HepG2 (cell line): Measurements from ENCODE around the gene RAB1B. TPM values are rescaled to one million over a fixed set of nuclear protein-coding genes. Genes with fewer than 3 reads are reported as not detected.

Experiments used
- AGO2 ChIP-seq: fragments of 200-400 bp; formaldehyde crosslinking; optimal IDR thresholded peaks from 2 replicates; pipeline ENCODE3; 2017; ENCODE audit warnings: mild to moderate bottlenecking, low read depth, low read length, moderate library complexity
- ATRX ChIP-seq: sonication (generic); formaldehyde crosslinking; IDR thresholded peaks from 2 replicates; pipeline ENCODE4 v1.4.0; 2020; ENCODE audit warnings: missing genetic modification reagents, borderline replicate concordance
- CENPT ChIP-seq: sonication (generic); formaldehyde crosslinking; IDR thresholded peaks from 2 replicates; pipeline ENCODE4 v1.8.0; 2022; ENCODE audit warnings: low read depth, mild to moderate bottlenecking, moderate library complexity, missing genetic modification reagents
- ERF ChIP-seq: IDR thresholded peaks from 2 replicates; pipeline ENCODE4 v1.6.1; 2018; ENCODE audit warnings: missing biosample characterization, missing genetic modification reagents
- GRHL1 ChIP-seq: sonication (generic); formaldehyde crosslinking; conservative IDR thresholded peaks from 2 replicates; pipeline ENCODE4 v1.8.0; 2022; ENCODE audit warnings: missing genetic modification reagents
- IRF2 ChIP-seq: IDR thresholded peaks from 2 replicates; pipeline ENCODE4 v1.6.1; 2018; ENCODE audit warnings: missing genetic modification reagents, missing compliant biosample characterization
- KLF13 ChIP-seq: sonication (generic); formaldehyde crosslinking; IDR thresholded peaks from 2 replicates; pipeline ENCODE4 v1.4.0; 2020; ENCODE audit warnings: mild to moderate bottlenecking, missing genetic modification reagents
- MATR3 ChIP-seq: sonication (generic); formaldehyde crosslinking; IDR thresholded peaks from 2 replicates; pipeline ENCODE4 v1.4.0; 2020; ENCODE audit warnings: missing genetic modification reagents
- MYNN ChIP-seq: sonication (generic); formaldehyde crosslinking; IDR thresholded peaks from 2 replicates; pipeline ENCODE4 v1.4.0; 2020; ENCODE audit warnings: mild to moderate bottlenecking, low read depth, missing genetic modification reagents
- ONECUT2 ChIP-seq: sonication (generic); formaldehyde crosslinking; IDR thresholded peaks from 2 replicates; pipeline ENCODE4 v1.4.0; 2020; ENCODE audit warnings: missing genetic modification reagents
- PHF5A ChIP-seq: IDR thresholded peaks from one replicate; pipeline ENCODE4 v1.6.1; 2018; ENCODE audit warnings: low read depth, missing genetic modification reagents; ENCODE audit not compliant: unreplicated experiment
- PITX1 ChIP-seq: sonication (generic); formaldehyde crosslinking; IDR thresholded peaks from 2 replicates; pipeline ENCODE4 v1.5.1; 2020; ENCODE audit warnings: mild to moderate bottlenecking, missing genetic modification reagents
- POGZ ChIP-seq: sonication (generic); formaldehyde crosslinking; IDR thresholded peaks from 2 replicates; pipeline ENCODE4 v1.4.0; 2020; ENCODE audit warnings: mild to moderate bottlenecking, missing genetic modification reagents
- PPARG ChIP-seq: conservative IDR thresholded peaks from 2 replicates; pipeline ENCODE4 v1.6.1; 2016; ENCODE audit warnings: missing biosample characterization, missing genetic modification reagents
- RBM22 ChIP-seq: fragments of 200-400 bp; formaldehyde crosslinking; optimal IDR thresholded peaks from 2 replicates; pipeline ENCODE3; 2017; ENCODE audit warnings: mild to moderate bottlenecking, low read length, moderate library complexity
- TBX2 ChIP-seq: sonication (generic); formaldehyde crosslinking; IDR thresholded peaks from 2 replicates; pipeline ENCODE4 v1.5.0; 2020; ENCODE audit warnings: missing genetic modification reagents, mild to moderate bottlenecking, borderline replicate concordance
- ZFP1 ChIP-seq: IDR thresholded peaks from 2 replicates; pipeline ENCODE4 v1.6.1; 2016
- ZNF17 ChIP-seq: sonication (generic); formaldehyde crosslinking; IDR thresholded peaks from 2 replicates; pipeline ENCODE4 v1.5.0; 2020; ENCODE audit warnings: mild to moderate bottlenecking, missing genetic modification reagents
- ZNF605 ChIP-seq: sonication (generic); formaldehyde crosslinking; IDR thresholded peaks from 2 replicates; pipeline ENCODE4 v1.8.0; 2022; ENCODE audit warnings: mild to moderate bottlenecking, missing genetic modification reagents
- ZNF720 ChIP-seq: sonication (generic); formaldehyde crosslinking; IDR thresholded peaks from 2 replicates; pipeline ENCODE4 v1.4.0; 2020; ENCODE audit warnings: missing genetic modification reagents
- ZNF746 ChIP-seq: sonication (generic); formaldehyde crosslinking; IDR thresholded peaks from 2 replicates; pipeline ENCODE4 v1.8.0; 2022; ENCODE audit warnings: mild to moderate bottlenecking, missing genetic modification reagents
- polyA plus RNA-seq, 8 experiments: library from polyadenylated mRNA; depleted of rRNA in 3 of 8; stranded (reverse) in 7 of 8; unstranded in 1 of 8; fragments of >200 nt; fragmentation: Illumina TruSeq in 4 of 8; extraction: Trizol in 4 of 8; gene quantifications; 2 replicates each; pipeline versions ENCODE4 v1.2.1 to v1.2.3, GENCODE V29; 2011 to 2016; ENCODE audit warnings: low read depth in 4 of 8, missing spikeins in 1 of 8, mixed read lengths in 1 of 8; ENCODE audit not compliant: insufficient read depth in 1 of 8
- total RNA-seq, 5 experiments: library from RNA; depleted of rRNA; stranded (reverse); fragments of >200 nt; fragmentation: Illumina TruSeq; extraction: Trizol; gene quantifications; 2 replicates each; pipeline ENCODE4 v1.2.3, GENCODE V29; 2016; ENCODE audit warnings: low read depth in 1 of 5
- TF ChIP-seq, protein P1 (sequence below): IDR thresholded peaks from 2 replicates; pipeline ENCODE4 v1.6.1; 2016; ENCODE audit warnings: missing compliant biosample characterization, missing genetic modification reagents, borderline replicate concordance
- TF ChIP-seq, protein P2 (sequence below): sonication (generic); formaldehyde crosslinking; IDR thresholded peaks from 2 replicates; pipeline ENCODE4 v1.9.0; 2021; ENCODE audit warnings: missing genetic modification reagents, mild to moderate bottlenecking, borderline replicate concordance
- TF ChIP-seq, protein P3 (sequence below): sonication (generic); formaldehyde crosslinking; IDR thresholded peaks from 2 replicates; pipeline ENCODE4 v1.5.0; 2020; ENCODE audit warnings: missing genetic modification reagents

RAB1B gene
- total and polyA plus RNA-seq, 2 of the 13 experiments (the other 11 are each of a cell fraction or from before 2014, with no cell fraction given), result 77.9 to 87.9 TPM

- TF ChIP-seq GRHL1, result no peak
- no peak for TF ChIP-seq PPARG (CRISPR knock-in tag)
- peak; percentile 33; the same call in 1 of the 2 replicates for TF ChIP-seq TBX2
- TF ChIP-seq AGO2, result peak; percentile 95
- TF ChIP-seq ZFP1 (CRISPR knock-in tag), result no peak
- TF ChIP-seq, protein P1, sequence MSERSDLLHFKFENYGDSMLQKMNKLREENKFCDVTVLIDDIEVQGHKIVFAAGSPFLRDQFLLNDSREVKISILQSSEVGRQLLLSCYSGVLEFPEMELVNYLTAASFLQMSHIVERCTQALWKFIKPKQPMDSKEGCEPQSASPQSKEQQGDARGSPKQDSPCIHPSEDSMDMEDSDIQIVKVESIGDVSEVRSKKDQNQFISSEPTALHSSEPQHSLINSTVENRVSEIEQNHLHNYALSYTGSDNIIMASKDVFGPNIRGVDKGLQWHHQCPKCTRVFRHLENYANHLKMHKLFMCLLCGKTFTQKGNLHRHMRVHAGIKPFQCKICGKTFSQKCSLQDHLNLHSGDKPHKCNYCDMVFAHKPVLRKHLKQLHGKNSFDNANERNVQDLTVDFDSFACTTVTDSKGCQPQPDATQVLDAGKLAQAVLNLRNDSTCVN (CRISPR knock-in tag), result no peak
- peak; percentile 43; the same call in 1 of the 2 replicates for TF ChIP-seq CENPT
- TF ChIP-seq KLF13 (CRISPR knock-in tag), result no peak
- TF ChIP-seq PHF5A (CRISPR knock-in tag), result no peak
- TF ChIP-seq ZNF720 (CRISPR knock-in tag), result no peak
- no peak for TF ChIP-seq ERF (CRISPR knock-in tag)
- TF ChIP-seq RBM22, result peak; percentile 49
- TF ChIP-seq ONECUT2, result no peak
- TF ChIP-seq, protein P2, sequence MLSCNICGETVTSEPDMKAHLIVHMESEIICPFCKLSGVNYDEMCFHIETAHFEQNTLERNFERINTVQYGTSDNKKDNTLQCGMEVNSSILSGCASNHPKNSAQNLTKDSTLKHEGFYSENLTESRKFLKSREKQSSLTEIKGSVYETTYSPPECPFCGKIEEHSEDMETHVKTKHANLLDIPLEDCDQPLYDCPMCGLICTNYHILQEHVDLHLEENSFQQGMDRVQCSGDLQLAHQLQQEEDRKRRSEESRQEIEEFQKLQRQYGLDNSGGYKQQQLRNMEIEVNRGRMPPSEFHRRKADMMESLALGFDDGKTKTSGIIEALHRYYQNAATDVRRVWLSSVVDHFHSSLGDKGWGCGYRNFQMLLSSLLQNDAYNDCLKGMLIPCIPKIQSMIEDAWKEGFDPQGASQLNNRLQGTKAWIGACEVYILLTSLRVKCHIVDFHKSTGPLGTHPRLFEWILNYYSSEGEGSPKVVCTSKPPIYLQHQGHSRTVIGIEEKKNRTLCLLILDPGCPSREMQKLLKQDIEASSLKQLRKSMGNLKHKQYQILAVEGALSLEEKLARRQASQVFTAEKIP (CRISPR knock-in tag), result no peak
- no peak for TF ChIP-seq ATRX (CRISPR knock-in tag)
- no peak for TF ChIP-seq ZNF746 (CRISPR knock-in tag)
- TF ChIP-seq, protein P3, sequence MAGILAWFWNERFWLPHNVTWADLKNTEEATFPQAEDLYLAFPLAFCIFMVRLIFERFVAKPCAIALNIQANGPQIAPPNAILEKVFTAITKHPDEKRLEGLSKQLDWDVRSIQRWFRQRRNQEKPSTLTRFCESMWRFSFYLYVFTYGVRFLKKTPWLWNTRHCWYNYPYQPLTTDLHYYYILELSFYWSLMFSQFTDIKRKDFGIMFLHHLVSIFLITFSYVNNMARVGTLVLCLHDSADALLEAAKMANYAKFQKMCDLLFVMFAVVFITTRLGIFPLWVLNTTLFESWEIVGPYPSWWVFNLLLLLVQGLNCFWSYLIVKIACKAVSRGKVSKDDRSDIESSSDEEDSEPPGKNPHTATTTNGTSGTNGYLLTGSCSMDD (CRISPR knock-in tag), result no peak
- TF ChIP-seq IRF2, result no peak
- TF ChIP-seq ZNF605 (CRISPR knock-in tag), result no peak
- TF ChIP-seq POGZ, result no peak
- no peak for TF ChIP-seq ZNF17
- TF ChIP-seq MATR3, result no peak
- no peak for TF ChIP-seq MYNN (CRISPR knock-in tag)
- no peak for TF ChIP-seq PITX1 (CRISPR knock-in tag)
Observed at GRCh38 chr11:66277471-66278362, 9.3 kb downstream of the RAB1B start, which contains the start of gene CNIH2 (continued).
